Measurements from ENCODE around the gene EIF4A3. TPM values are rescaled to one million over a fixed set of nuclear protein-coding genes. Genes with fewer than 3 reads are reported as not detected.

EIF4A3 gene
- total RNA-seq, 6 donors from 2014 or later: 48.2 to 86.2 (median 61.8) TPM

GRCh38 chr17:80145076-80146075 is 1.6 kb downstream of the EIF4A3 start:
- TF ChIP-seq EP300 (IDR thresholded peaks at IDR 0.05) (no peak), POLR2A (IDR thresholded peaks at IDR 0.05) (no peak), POLR2AphosphoS5 (IDR thresholded peaks at IDR 0.05) (no peak), CTCF (IDR thresholded peaks at IDR 0.05) (no peak)
- Histone ChIP-seq H3K36me3 (peaks cover 18 to 40% (median 28%) of the 10 kb centered on the region in 4 donors), H3K9me3 (no peaks in the 10 kb centered on the region), H3K4me1 (peaks cover 21 to 41% (median 26%) of the 10 kb centered on the region in 4 donors), H3K27ac (peak overlapping the region in 3 of 4 donors; percentile 92 to 98 (median 97)), H3K27me3 (no peaks in the 10 kb centered on the region), H3K4me3 (peak overlapping the region; percentile 86 to 95 (median 88))
- WGBS, 2 donors: 46 to 54% methylated on average over 10 of the region's 10 CpGs
- ATAC-seq (ENCODE audit: low FRiP score in 2 of 2) (no peak), DNase-seq (no peak)

GRCh38 chr17:80142929-80143328 is 4.0 kb downstream of the EIF4A3 start:
- Histone ChIP-seq H3K27ac (no peak overlapping the region), H3K27me3 (no peaks in the 10 kb centered on the region), H3K36me3 (peaks cover 35 to 65% (median 50%) of the 10 kb centered on the region in 4 donors), H3K9me3 (no peaks in the 10 kb centered on the region), H3K4me3 (no peak overlapping the region), H3K4me1 (peaks cover 17 to 29% (median 19%) of the 10 kb centered on the region in 4 donors)
- ATAC-seq (ENCODE audit: low FRiP score in 2 of 2) (no peak), DNase-seq (no peak)
- TF ChIP-seq POLR2A (IDR thresholded peaks at IDR 0.05) (no peak), CTCF (IDR thresholded peaks at IDR 0.05) (no peak), POLR2AphosphoS5 (IDR thresholded peaks at IDR 0.05) (no peak), EP300 (IDR thresholded peaks at IDR 0.05) (no peak)
- WGBS, 2 donors: 95 to 96% methylated on average over 6 of the region's 6 CpGs

GRCh38 chr17:80141463-80142165 is 5.3 kb downstream of the EIF4A3 start:
- H3K9me3 ChIP-seq: no peaks in the 10 kb centered on the region
- H3K4me3 ChIP-seq: no peak overlapping the region
- no peak overlapping the region for H3K27ac ChIP-seq
- H3K36me3 ChIP-seq: peaks cover 35 to 78% (median 62%) of the 10 kb centered on the region in 4 donors
- DNase-seq (no peak), ATAC-seq (ENCODE audit: low FRiP score in 2 of 2) (no peak)
- H3K27me3 ChIP-seq: no peaks in the 10 kb centered on the region
- WGBS, 2 donors: 94 to 96% methylated on average over 7 of the region's 7 CpGs
- peaks cover 16 to 25% (median 18%) of the 10 kb centered on the region in 4 donors for H3K4me1 ChIP-seq
- no peak for TF ChIP-seq POLR2A (IDR thresholded peaks at IDR 0.05)
- TF ChIP-seq POLR2AphosphoS5 (IDR thresholded peaks at IDR 0.05): no peak
- TF ChIP-seq EP300 (IDR thresholded peaks at IDR 0.05): no peak
- TF ChIP-seq CTCF (IDR thresholded peaks at IDR 0.05): no peak

GRCh38 chr17:80138856-80139426 is 8.0 kb downstream of the EIF4A3 start:
- Histone ChIP-seq H3K36me3 (peaks cover 55 to 100% (median 87%) of the 10 kb centered on the region in 4 donors), H3K27me3 (no peaks in the 10 kb centered on the region), H3K4me1 (peaks cover 0 to 2% (median 0%) of the 10 kb centered on the region in 4 donors), H3K27ac (no peak overlapping the region), H3K4me3 (no peak overlapping the region), H3K9me3 (no peaks in the 10 kb centered on the region)
- TF ChIP-seq POLR2AphosphoS5 (IDR thresholded peaks at IDR 0.05) (no peak), POLR2A (IDR thresholded peaks at IDR 0.05) (no peak), CTCF (IDR thresholded peaks at IDR 0.05) (no peak), EP300 (IDR thresholded peaks at IDR 0.05) (no peak)
- ATAC-seq (ENCODE audit: low FRiP score in 2 of 2) (no peak), DNase-seq (no peak)
- WGBS, 2 donors: 90 to 95% methylated on average over 17 to 18 of the region's 18 CpGs
